ENCODE measurements around the gene NFIA.

DNA sequence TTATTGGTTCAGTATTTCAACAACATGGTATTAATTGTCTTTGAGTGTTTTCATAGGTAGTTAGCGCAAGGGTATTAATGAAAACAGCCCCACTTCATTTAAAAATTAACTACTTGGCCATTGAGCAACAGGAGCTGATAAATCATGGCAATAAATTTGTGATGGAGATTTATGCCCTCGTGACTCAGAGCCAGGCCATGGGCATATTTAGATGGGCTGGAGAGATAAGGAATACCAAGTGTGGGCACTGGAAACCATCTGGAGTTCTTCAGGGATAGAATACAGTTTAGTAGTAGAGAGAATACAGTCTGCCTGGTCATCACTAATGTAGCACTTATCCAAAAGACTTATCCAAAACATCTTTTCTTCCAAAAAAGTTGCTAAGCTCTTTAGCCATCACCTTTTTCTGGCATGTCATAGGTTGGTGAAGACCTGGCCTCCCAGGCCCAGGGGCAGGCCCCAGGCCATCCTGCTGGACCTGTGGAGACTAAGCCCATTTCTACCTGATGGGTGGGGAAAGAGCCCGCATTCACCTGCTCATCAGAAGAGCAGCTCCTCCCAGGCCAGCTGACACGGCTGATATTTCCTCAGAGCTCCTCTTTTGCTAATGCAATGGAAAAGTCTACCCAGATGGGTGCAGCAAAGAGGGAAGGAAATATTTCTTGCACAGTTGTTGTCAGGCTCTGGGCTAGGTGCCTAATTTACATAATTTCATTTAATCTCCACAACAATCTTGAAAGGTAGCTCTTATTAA lies 404.6 kb downstream of the NFIA start:
- TF ChIP-seq POLR2AphosphoS5 (IDR thresholded peaks at IDR 0.05; ENCODE audit: low read depth, low read length), result no peak
- no peak for TF ChIP-seq TCF7L2 (IDR thresholded peaks at IDR 0.05; ENCODE audit: low read depth, low read length)
- TF ChIP-seq, protein P1, sequence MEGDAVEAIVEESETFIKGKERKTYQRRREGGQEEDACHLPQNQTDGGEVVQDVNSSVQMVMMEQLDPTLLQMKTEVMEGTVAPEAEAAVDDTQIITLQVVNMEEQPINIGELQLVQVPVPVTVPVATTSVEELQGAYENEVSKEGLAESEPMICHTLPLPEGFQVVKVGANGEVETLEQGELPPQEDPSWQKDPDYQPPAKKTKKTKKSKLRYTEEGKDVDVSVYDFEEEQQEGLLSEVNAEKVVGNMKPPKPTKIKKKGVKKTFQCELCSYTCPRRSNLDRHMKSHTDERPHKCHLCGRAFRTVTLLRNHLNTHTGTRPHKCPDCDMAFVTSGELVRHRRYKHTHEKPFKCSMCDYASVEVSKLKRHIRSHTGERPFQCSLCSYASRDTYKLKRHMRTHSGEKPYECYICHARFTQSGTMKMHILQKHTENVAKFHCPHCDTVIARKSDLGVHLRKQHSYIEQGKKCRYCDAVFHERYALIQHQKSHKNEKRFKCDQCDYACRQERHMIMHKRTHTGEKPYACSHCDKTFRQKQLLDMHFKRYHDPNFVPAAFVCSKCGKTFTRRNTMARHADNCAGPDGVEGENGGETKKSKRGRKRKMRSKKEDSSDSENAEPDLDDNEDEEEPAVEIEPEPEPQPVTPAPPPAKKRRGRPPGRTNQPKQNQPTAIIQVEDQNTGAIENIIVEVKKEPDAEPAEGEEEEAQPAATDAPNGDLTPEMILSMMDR (IDR thresholded peaks at IDR 0.05), result no peak
- no peak for TF ChIP-seq SIN3A (IDR thresholded peaks at IDR 0.05; ENCODE audit: borderline replicate concordance, insufficient read depth, low read depth, low read length)
- TF ChIP-seq, protein P2, sequence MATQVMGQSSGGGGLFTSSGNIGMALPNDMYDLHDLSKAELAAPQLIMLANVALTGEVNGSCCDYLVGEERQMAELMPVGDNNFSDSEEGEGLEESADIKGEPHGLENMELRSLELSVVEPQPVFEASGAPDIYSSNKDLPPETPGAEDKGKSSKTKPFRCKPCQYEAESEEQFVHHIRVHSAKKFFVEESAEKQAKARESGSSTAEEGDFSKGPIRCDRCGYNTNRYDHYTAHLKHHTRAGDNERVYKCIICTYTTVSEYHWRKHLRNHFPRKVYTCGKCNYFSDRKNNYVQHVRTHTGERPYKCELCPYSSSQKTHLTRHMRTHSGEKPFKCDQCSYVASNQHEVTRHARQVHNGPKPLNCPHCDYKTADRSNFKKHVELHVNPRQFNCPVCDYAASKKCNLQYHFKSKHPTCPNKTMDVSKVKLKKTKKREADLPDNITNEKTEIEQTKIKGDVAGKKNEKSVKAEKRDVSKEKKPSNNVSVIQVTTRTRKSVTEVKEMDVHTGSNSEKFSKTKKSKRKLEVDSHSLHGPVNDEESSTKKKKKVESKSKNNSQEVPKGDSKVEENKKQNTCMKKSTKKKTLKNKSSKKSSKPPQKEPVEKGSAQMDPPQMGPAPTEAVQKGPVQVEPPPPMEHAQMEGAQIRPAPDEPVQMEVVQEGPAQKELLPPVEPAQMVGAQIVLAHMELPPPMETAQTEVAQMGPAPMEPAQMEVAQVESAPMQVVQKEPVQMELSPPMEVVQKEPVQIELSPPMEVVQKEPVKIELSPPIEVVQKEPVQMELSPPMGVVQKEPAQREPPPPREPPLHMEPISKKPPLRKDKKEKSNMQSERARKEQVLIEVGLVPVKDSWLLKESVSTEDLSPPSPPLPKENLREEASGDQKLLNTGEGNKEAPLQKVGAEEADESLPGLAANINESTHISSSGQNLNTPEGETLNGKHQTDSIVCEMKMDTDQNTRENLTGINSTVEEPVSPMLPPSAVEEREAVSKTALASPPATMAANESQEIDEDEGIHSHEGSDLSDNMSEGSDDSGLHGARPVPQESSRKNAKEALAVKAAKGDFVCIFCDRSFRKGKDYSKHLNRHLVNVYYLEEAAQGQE (IDR thresholded peaks at IDR 0.05; ENCODE audit: insufficient read depth in 1 of 2, low read depth in 2 of 2, low read length in 1 of 2), result no peak

Data from Panc1 (cell line).